ENCODE results near the gene ZNF644.

ZNF644 gene

DNA sequence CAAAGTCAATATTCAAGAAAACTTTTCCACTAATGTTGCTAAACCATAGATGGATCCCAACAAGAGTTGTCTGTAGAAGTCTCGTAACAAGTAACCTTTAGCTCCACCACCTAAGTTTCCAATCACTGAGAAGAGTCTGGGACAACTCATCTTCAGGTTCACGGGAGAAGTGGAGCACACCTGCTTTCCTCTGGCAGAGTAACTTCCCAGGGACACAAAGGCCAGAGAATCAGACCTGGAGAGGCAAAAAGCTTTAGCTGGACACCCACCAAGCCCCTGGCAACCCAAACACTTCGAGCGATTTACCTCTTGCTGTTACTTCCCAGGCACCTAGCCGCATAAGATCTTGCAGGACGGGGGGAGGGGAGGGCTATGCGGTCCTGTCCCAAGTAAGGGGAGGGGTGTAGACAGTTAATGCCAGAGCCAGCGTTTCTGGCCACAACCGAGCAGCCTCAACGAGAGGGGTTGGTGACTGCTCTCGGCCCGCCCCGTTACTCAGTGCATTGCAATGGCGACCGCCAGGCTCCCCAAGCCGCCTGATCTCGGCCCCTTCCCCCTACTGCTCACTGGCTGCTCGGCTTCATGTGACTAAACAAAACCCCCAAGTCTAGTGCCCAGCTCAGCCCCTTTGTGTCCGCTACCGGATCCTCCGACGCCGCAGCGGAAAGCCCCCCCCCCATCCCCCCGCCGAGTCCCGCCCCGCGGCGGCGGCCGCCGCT is 709 bp downstream of the ZNF644 start:
- peak; percentile 41 for DNase-seq

DNA sequence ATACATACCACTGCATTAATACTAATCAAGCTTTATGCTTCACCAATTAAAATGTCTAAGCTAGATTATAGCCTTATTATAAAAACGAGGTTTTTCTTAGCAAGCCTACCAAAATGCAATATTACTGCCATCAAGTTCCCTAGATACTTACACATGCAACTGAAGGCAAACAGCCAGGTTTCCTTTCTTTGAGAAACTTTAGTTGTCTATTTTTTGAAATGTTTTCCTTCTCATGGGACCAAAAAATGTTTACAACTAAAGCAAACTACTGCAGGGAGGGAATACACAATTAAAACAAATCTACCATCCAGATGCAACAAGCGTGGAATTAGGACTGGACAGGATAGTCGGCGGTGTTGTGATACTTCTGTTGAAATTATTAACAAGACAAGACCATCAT is 1.3 kb downstream of the ZNF644 start:
- no peak for DNase-seq

DNA sequence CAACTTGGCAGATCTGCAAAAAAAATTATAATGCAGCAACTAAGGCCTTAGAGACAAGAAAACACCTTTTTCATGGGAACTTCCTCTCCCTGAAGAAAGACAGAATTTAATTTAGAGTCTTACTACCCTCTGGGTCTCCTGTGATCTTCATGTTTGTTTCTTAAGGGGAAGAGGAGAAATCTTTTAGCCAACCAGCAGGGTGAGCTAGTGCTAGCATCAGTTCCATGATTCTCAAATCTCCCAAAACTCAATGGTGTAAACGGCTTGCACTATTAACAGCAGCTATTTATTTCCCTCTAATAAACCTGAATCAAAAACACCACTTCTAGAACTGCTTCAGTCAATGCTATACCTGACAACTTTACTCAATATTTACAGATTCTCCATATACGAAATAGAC is 3.8 kb downstream of the ZNF644 start:
- no peak for DNase-seq

DNA sequence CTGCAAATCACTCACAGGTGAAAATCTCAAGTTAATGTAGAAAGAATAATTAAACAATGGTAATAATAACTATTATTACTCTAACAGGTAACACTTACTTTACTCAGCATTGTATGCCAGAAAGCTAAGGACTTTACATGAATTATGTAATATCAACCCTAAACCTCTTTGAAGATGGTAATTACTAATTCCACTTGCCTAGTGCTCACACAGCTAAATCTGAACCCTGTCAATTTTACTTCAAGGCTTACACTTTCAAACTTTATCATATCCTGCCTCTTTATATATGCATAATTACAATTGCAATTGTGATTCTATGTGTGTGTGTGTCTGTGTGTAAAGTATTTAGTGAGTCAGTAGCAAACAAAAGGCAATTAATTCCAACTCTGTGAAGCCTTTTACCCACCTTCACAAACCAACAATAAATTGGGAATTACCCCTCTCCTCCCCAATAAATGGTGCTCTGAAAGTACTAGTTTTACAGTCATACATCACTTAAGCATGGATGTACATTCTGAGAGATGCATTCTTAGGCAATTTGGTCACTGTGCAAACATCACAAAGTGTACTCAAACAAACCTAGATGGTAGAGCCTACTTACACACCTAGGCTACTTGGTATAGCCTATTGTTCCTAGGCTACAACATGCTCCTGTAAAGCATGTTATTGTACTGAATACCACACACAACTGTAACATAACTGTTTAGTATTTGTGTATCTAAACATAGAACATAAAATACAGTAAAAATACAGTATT is 5.9 kb downstream of the ZNF644 start:
- DNase-seq = no peak

DNA sequence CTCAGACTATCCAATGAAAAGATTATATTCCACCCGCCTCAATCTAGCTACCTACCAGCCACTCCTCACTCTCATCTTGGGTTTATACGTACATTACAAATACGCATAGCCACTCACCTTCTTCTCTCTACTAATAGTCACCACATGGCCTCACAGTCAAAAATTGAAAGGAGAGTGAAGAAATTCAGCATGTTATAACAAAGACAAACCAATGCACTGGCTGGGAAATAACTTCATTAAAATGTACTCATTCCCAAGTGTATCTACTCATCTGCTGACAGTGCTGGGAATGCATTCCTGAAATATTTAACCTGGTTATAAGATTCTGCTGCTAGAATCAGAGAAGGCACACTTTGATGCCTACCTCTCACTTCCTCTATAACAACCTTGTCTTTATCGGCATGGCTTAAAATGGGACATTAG is 6.5 kb downstream of the ZNF644 start:
- no peak for DNase-seq

DNA sequence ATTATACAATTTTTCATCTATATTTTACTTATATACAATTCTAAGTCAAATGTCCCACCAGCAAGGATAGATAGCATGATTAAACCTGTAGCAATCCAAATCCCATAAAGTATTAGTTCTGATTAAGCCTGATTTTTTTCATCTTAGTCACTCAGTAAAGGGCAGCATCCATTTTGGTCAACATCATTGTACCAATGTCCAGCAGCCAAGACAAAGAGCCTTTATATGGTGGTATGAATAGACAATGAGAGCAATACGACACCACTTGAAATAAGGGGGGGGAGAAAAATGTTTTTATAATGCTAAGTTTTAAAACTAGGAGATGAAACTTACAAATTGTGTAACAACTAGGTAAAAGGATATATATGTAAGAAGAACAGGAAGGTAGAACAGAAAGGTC is 7.4 kb downstream of the ZNF644 start:
- no peak for DNase-seq

DNA sequence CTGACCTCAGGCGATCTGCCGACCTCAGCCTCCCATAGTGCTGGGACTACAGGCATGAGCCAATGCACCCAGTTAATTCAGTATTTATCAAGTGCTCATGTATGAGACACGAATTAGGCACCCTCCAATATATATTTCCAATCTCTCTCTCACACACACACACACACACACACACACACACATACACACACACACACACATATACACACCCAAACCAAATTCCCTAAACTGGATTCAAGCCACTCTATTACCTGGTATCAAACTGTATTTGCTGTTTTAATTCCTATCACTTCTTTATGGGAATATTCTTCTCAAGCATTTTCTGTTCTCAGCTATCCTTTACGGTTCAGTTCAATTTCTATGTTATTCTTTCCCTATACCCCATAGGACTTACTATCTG is 8.5 kb downstream of the ZNF644 start:
- DNase-seq = no peak

DNA sequence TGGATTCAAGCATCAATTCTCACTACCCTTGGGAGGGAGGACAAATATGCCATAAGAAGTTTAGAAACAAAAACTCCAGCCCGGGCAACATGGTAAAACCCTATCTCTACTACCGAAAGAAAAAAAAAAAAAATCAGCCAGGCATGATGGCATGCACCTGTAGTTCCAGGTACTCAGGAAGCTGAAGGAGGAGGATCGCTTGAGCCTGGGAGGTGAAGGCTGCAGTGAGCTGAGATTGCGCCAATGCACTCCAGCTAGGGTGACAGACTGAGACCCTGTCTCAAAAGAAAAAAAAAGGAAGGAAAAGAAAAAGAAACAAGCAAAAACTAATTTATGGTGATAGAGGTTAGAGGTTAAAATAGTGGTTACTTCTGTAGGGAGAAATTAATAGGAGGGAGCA is 9.6 kb downstream of the ZNF644 start:
- no peak for DNase-seq

DNA sequence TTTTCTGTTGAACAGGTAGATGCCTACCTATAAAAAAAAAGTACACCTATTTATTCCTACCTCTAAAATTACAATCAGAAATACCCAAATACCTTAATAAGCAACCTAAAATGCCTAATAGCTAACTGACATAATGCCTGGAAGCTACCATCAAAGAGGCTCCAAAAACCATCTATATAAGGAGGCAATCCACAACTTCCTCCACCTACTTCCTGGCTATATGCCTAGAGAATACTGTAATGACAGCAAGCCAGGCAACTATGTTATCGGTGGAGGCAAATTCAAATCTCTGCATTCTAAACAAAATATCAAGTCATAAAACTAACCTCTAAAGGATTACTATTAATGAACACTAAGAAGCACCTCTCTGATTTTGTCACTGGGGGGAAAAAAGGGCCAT is 10.1 kb downstream of the ZNF644 start:
- DNase-seq = no peak

DNA sequence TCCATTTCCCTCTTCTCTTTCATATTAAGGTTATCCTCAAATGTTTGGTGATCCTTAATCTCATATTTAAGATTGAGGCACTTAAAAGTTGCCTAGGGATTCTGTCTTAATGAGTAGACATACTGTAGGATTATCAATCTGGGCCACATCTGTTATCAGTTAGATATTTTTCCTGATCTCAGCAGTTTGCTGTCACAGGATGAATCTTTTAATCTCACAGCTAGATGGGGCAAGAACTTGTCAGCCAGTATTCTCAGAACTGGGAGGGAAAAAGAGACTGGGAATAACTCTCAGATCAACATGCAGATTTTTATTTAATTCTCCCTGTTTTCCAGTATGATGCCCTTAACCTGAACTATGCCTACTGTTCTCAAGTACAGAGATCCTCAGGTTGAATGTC is 14.0 kb downstream of the ZNF644 start:
- DNase-seq = no peak

DNA sequence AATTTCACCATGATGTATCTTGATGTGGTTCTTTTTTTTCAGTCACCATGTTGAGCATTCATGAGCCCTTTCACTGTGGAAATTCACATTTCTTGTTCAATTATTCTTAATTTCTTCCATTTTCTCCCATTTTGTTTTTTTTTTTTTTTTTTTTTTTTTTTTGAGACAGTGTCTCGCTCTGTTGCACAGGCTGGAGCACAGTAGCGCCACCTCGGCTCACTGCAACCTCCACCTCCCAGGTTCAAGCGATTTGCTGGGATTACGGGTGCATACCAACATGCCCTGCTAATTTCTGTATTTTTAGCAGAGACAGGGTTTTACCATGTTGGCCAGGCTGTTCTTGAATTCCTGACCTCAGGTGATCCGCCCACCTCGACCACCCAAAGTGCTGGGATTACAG is 14.7 kb downstream of the ZNF644 start:
- no peak for DNase-seq

DNA sequence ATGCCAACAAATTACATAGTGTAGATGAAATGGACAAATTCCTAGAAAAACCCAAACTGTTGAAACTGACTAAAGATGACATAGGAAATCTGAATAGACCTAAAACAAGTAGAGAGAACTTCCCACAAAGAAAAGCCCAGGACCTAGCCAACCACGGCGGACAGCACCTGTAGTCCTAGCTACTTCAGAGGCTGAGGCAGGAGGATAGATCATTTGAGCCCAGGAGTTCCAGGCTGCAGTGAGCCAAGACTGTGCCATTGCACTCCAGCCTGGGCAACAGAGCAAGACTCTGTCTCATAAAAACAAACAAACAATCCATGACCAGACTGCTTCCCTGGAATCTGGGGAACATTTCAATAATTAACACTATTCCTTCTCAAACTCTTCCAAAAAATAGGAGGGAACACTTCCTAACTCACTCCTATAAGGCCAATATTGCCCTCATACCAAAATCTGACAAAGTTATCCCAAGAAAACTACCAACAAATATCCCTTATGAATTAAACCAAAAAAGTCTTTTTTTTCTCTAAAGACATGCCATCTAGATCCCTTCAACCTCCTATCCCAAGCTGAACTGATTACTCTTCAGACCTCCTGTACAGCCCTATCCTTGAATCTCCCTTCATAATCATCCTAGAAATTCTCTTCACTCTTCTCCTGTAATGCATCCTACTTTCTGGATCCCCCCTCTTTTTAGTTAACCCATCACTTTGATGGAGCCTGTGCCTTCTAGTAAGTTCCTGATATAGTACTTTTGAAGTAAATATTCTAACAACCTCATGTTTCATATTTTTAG is 15.5 kb downstream of the ZNF644 start:
- no peak for DNase-seq

DNA sequence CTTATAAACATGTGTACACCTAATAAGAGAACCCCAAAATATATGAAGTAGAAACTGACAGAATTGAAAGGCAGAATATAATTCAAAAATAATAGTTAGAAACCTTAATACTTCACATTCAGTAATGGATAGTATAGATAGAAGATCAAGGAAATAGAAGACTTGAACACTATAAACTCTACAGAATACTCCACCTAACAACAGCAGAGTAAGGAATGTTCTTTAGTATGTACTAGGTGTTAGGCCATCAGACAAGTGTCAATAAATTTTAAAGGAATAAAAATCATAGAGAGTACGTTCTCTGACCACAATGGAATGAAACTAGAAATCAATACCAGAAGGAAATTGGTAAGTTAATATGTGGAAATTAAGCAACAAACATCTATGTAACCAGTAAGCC is 16.6 kb downstream of the ZNF644 start:
- no peak for DNase-seq

DNA sequence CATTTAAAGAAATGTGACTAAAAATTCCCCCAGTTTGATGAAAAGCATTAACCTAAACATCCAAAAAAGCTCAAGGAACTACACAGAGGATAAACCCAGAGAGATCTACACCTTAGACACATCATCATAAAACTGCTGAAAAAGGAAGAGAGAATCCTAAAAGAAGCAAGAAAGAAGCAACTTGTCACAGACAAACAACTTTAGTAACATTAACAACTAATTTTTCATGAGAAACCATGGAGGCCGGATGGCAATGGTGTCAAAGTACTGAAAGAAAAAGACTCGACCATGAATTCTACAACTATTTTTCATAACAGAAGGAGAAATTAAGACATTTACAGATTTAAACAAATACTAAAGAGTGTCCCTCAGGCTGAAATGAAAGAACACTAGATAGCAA is 17.7 kb downstream of the ZNF644 start:
- DNase-seq = no peak

DNA sequence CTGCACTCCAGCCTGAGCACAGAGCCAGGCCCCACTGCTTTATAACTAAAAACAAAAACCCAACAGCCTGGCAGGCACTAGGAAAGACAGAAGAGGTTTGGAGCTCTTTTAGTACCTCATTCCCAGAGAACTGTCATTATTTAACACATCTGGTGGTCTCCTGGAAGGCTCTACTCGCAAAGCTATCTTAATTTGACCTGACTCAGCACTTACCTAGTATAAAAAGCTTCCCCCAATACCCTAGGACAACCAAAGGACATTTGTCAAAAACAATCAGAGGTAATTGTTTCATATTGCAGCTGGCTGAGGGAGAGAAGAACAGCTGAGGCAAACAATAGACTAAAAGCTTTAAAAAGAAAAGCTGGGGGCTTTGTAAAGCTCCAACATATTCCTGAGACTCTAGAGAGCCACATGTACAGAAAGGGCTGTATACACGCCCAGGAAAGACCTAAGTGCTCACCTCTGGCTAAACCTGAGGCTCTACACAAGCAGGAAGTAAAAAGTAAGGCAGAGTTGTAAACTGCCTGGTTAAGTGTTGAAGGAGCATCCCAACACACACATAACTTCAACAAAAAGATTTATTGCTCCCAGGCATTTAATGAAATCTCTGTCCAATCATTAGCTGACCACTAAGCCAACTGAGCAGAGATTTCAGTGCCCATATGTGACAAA is 25.0 kb downstream of the ZNF644 start:
- no peak for DNase-seq

DNA sequence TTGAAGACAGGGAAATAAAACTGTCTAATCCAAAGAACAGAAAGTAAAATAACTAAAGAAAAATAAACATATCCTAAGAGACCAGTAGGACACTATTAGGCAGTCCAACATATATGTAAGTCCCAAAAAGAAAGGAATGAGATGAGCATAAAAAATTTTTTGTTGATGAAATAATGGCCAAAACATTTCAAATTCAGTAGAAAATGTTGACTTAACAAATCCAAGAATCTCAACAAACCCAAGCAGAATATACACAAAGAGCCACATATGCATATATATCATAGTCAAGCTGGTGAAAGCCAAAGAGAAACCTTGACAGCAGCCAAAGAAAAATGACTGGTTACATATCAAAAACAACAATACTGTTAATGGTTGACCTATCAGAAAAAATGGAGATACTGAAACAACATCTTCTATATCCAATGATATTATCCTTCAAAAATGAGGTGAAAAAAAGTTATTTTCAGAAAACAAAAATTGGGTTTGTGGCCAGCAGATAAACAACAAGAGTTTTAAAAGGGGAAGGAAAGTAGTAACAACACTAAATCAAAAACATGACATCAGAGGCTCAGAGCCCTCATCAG is 26.4 kb downstream of the ZNF644 start:
- DNase-seq = no peak

DNA sequence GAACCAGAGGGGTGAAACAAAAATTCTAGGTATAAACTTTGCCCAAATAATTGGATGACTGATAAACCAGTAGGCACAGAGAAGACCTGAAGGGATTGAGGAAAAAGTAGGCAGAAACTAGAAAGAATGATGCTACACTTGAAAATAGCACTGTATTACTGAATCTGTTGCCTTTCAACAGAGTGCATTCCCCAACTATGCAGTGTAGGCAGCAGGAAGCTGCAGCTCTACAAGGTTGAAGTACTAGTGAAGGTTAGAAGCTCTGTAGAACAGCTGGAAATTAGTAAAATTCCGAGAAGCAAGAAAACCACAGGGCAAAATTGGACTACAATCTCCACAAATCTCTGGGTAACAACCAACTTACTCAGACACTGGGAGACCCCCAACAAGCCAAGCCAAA is 27.4 kb downstream of the ZNF644 start:
- no peak for DNase-seq

DNA sequence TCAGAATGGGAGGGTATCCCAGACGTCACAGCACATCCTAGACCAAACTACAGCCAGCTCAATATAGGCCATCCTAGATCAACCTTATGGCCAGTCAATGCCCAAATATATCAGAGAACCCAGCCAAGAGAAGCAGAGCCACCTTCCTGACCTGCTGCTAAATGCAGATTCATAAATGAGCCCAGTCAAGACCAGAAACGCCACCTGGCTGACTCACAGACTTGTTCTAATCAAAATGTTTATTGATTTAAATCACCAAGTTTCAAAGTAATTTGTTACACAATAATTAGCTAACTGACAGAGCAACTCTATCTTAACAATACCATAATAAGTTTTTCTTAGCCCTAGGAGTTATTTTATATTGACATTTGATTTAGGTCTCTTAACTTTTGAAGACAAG is 28.6 kb downstream of the ZNF644 start:
- DNase-seq = no peak

DNA sequence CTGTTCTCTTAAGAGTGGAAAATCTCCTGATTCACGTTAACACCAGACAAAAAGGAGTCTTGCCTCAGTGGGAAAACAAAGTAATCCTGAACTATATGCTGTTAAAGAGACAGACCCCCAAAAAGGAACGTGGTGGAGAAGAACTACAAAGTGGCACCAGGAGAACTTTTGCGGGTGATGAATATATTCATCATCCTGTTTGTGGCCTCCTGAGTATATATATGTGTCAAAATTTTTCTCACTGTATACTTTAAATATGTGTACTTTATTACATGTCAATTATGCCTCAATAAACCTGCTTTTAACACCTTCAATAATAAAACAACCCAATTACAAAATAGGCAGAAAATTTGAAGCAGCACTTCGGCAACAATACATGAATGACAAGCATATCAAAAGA is 31.1 kb downstream of the ZNF644 start:
- DNase-seq = no peak

DNA sequence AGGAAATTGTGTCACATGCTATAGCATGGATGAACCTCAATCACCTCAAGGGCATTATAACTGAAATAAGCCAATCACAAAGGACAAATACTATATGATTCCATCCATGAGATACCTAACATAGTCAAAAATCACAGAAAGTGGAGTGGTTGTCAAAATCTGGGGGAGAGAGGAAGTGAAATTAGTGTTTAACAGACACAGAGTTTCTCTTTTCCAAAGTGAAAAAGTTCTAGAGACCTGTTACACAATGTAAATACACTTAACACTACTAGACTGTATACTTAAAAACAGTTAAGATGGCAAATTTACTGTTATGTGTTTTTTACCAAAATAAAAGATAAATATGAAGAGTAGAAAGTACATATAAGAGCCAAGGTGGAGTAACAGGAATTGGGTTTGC is 31.8 kb downstream of the ZNF644 start:
- DNase-seq = no peak

DNA sequence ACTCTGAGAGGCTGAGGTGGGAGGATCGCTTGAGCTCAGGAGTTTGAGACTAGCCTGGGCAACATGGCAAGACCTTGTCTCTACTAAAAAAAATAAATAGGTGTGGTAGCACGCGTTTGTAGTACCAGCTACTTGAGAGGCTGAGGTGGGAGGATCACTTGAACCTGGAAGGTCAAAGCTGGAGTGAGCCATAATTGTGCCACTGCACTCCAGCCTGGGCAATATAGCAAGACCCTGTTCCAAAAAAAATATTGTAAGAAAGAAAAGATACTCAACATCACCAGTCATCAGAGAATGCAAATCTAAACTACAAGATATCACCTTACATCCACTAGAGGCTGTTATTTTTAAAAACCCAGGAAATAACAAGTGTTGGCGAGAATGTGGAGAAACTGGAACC is 32.5 kb downstream of the ZNF644 start:
- no peak for DNase-seq

DNA sequence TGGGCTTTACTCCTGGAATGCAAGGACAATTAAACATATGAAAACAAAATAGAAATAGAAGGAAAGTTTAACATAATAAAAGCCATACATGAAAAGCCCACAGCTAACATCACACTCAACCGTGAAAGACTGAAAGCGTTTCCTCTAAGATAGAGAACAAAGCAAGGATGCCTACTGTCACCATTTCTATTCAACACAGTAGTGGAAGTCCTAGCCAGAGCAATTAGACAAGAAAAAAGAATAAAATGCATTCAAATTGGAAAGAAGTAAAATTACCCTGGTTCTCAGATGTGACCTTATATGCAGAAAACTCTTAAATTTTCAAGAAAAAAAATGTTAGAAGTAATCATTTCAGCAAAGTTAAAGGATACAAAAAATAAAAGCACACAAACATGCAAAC is 34.0 kb downstream of the ZNF644 start:
- no peak for DNase-seq

DNA sequence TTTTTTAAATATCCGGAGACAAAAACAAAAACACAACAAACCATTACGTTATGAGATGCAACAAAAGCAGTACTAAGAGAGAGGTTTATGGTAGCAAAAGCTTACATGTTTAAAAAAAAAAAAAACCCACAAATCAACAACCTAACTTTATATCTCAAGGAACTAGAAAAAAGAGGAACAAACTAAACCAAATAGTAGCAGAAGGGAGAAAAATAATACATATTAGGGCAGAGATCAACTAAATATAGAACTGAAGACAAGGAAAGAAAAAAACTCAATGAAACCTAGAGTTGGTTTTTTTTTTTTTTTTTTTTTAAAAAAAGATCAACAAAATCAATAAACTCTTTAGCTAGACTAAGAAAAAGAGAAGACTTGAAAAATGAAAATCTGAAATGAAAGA is 34.9 kb downstream of the ZNF644 start:
- no peak for DNase-seq
